ENCODE results near the gene EIF3I.

Gene EIF3I

GRCh38 chr1:32205401-32206370 is 16.5 kb upstream of the EIF3I start, which contains the start of gene IQCC:
TSS of gene IQCC (plus strand) at chr1:32205671. CDS start at chr1:32205682, 11 bp downstream.
- ChIA-PET POLR2A (interaction anchor here (0.6 to 3.0 kb wide), 11 partner anchors 10 to 203 kb away, joined by 3 to 12 read pairs (median 4); partner anchors contain the start of genes BSDC1, KHDRBS1, KPNA6 and MARCKSL1), CTCF (interaction anchor here (0.5 to 1.0 kb wide), 5 partner anchors 10 to 370 kb away, joined by 3 to 5 read pairs (median 4); no protein-coding TSS in a partner anchor)
- H3K27ac ChIP-seq (ENCODE audit: extremely low read depth, low read depth, low read length): peak within 1 kb of the TSS; percentile 48; the same call in 1 of the 2 replicates
- H3K36me3 ChIP-seq (ENCODE audit: control insufficient read depth in 2 of 2, insufficient read depth in 1 of 2, low read length in 2 of 2): peaks cover 0 to 40% of the 10 kb centered on the region in 2 experiments; a peak in 1 of 3 replicates
- H3K9me3 ChIP-seq (ENCODE audit: control insufficient read depth, insufficient read depth, low read depth, low read length): no peaks in the 10 kb centered on the region
- peaks cover 4% of the 10 kb centered on the region for H3K4me1 ChIP-seq (ENCODE audit: control insufficient read depth, insufficient read depth, low read length)
- H3K4me3 ChIP-seq (ENCODE audit: low read depth, low read length): peak within 1 kb of the TSS; percentile 73
- peak; percentile 67 for TF ChIP-seq ZNF692 (tag by site-specific recombination; IDR thresholded peaks at IDR 0.05)
- peak; percentile 95 for TF ChIP-seq CTCF (tag by site-specific recombination; IDR thresholded peaks at IDR 0.05)
- no peak for TF ChIP-seq ZNF202 (tag by site-specific recombination; IDR thresholded peaks at IDR 0.05; ENCODE audit: borderline replicate concordance)
- 0 out of 2 replicates have a peak, but pooled peaks have one; percentile 26 for TF ChIP-seq ZNF660 (tag by site-specific recombination; IDR thresholded peaks at IDR 0.05)
- no peak for TF ChIP-seq ZNF510 (tag by site-specific recombination; IDR thresholded peaks at IDR 0.05; ENCODE audit: insufficient replicate concordance)
- TF ChIP-seq HOXD13 (CRISPR knock-in tag; IDR thresholded peaks at IDR 0.05; ENCODE audit: borderline replicate concordance): no peak
- peak; percentile 30; the same call in 1 of the 2 replicates for TF ChIP-seq ZIC2 (tag by site-specific recombination; IDR thresholded peaks at IDR 0.05)
- no peak for TF ChIP-seq ZNF658 (tag by site-specific recombination; IDR thresholded peaks at IDR 0.05)
- no peak for TF ChIP-seq ZNF548 (tag by site-specific recombination; IDR thresholded peaks at IDR 0.05)
- no peak for TF ChIP-seq ZNF391 (tag by site-specific recombination; IDR thresholded peaks at IDR 0.05; ENCODE audit: borderline replicate concordance, low read depth)
- TF ChIP-seq ZNF26 (tag by site-specific recombination; IDR thresholded peaks at IDR 0.05): no peak
- TF ChIP-seq ZNF473 (tag by site-specific recombination; IDR thresholded peaks at IDR 0.05): no peak
- TF ChIP-seq ZNF133 (tag by site-specific recombination; IDR thresholded peaks at IDR 0.05): no peak
- no peak for TF ChIP-seq ZNF670 (tag by site-specific recombination; IDR thresholded peaks at IDR 0.05; ENCODE audit: low read depth)
- TF ChIP-seq ZNF140 (tag by site-specific recombination; IDR thresholded peaks at IDR 0.05): no peak
- no peak for TF ChIP-seq ZNF48 (tag by site-specific recombination; IDR thresholded peaks at IDR 0.05)
- peak; percentile 64 for TF ChIP-seq KLF17 (tag by site-specific recombination; IDR thresholded peaks at IDR 0.05)
- 0 out of 2 replicates have a peak, but pooled peaks have one; percentile 13 for TF ChIP-seq ZNF341 (tag by site-specific recombination; IDR thresholded peaks at IDR 0.05; ENCODE audit: low read depth)
- TF ChIP-seq YY1 (tag by site-specific recombination; IDR thresholded peaks at IDR 0.05): peak; percentile 32; the same call in 1 of the 2 replicates
- TF ChIP-seq ZNF596 (tag by site-specific recombination; IDR thresholded peaks at IDR 0.05): no peak
- TF ChIP-seq ZNF561 (tag by site-specific recombination; IDR thresholded peaks at IDR 0.05; ENCODE audit: borderline replicate concordance): peak; percentile 42; the same call in 1 of the 2 replicates
- peak; percentile 74 for TF ChIP-seq SP7 (tag by site-specific recombination; IDR thresholded peaks at IDR 0.05)
- TF ChIP-seq ZNF239 (tag by site-specific recombination; IDR thresholded peaks at IDR 0.05): 0 out of 2 replicates have a peak, but pooled peaks have one; percentile 34
- TF ChIP-seq ZNF777 (tag by site-specific recombination; IDR thresholded peaks at IDR 0.05; ENCODE audit: borderline replicate concordance): peak; percentile 86; the same call in 1 of the 2 replicates
- TF ChIP-seq ZNF776 (tag by site-specific recombination; IDR thresholded peaks at IDR 0.05; ENCODE audit: borderline replicate concordance): no peak
- TF ChIP-seq ZNF830 (tag by site-specific recombination; IDR thresholded peaks at IDR 0.05; ENCODE audit: low read depth): no peak
- TF ChIP-seq TCF7L2 (IDR thresholded peaks at IDR 0.05; ENCODE audit: borderline replicate concordance, low read depth, low read length): no peak
- TF ChIP-seq ZXDB (tag by site-specific recombination; IDR thresholded peaks at IDR 0.05): peak; percentile 50; the same call in 1 of the 2 replicates

All from HEK293 (cell line).